ENCODE data around the gene OR2L13. TPM values are rescaled to one million over a fixed set of nuclear protein-coding genes. Genes with fewer than 3 reads are reported as not detected.
"Not testable (repeated sequence)": the region's sequence is repeated elsewhere in the genome, so short reads cannot be mapped to it uniquely, and the experiment has no call there.

Gene OR2L13
- total RNA-seq, 3 donors from 2014 or later = 0.19 TPM; not detected in 2

- no peak for TF ChIP-seq CTCF (IDR thresholded peaks at IDR 0.05)
- DNase-seq (no peak), ATAC-seq (no peak)
- no peaks in the 10 kb centered on the region for H3K36me3 ChIP-seq (ENCODE audit: low read depth)
- H3K4me1 ChIP-seq (ENCODE audit: low read depth) = no peaks in the 10 kb centered on the region
- no peak overlapping the region for H3K4me3 ChIP-seq
- intact Hi-C loops (cut with DNase I, micrococcal nuclease) = no loop called here
- peaks cover 31% of the 10 kb centered on the region for H3K9me3 ChIP-seq
Measured at GRCh38 chr1:248065071-248065470, 29.9 kb upstream of the OR2L13 start.

- H3K4me1 ChIP-seq (ENCODE audit: low read depth) = no peaks in the 10 kb centered on the region
- peaks cover 31% of the 10 kb centered on the region for H3K9me3 ChIP-seq
- intact Hi-C loops (cut with DNase I, micrococcal nuclease) = no loop called here
- H3K36me3 ChIP-seq (ENCODE audit: low read depth) = no peaks in the 10 kb centered on the region
- no peak for TF ChIP-seq CTCF (IDR thresholded peaks at IDR 0.05)
- ATAC-seq (no peak), DNase-seq (no peak)
- H3K4me3 ChIP-seq = no peak overlapping the region
Measured at GRCh38 chr1:248065604-248066003, 29.4 kb upstream of the OR2L13 start.

- H3K4me3 ChIP-seq; intact Hi-C loops (cut with DNase I, micrococcal nuclease); H3K36me3 ChIP-seq (ENCODE audit: low read depth); DNase-seq; H3K4me1 ChIP-seq (ENCODE audit: low read depth); ATAC-seq: not testable (repeated sequence)
- H3K9me3 ChIP-seq = peaks cover 34% of the 10 kb centered on the region
Measured at GRCh38 chr1:248083864-248084263, 11.1 kb upstream of the OR2L13 start.

- no peak for TF ChIP-seq CTCF (IDR thresholded peaks at IDR 0.05)
- DNase-seq (no peak), ATAC-seq (no peak)
- intact Hi-C loops (cut with DNase I, micrococcal nuclease) = no loop called here
- no peaks in the 10 kb centered on the region for H3K36me3 ChIP-seq (ENCODE audit: low read depth)
- H3K9me3 ChIP-seq = peaks cover 25% of the 10 kb centered on the region
- no peak overlapping the region for H3K4me3 ChIP-seq
- no peaks in the 10 kb centered on the region for H3K4me1 ChIP-seq (ENCODE audit: low read depth)
Measured at GRCh38 chr1:248098529-248098928, 3.5 kb downstream of the OR2L13 start.

GRCh38 chr1:248102847-248103246, 7.9 kb downstream of the OR2L13 start:
- Histone ChIP-seq H3K4me3 (no peak overlapping the region), H3K4me1 (ENCODE audit: low read depth) (no peaks in the 10 kb centered on the region), H3K36me3 (ENCODE audit: low read depth) (no peaks in the 10 kb centered on the region), H3K9me3 (peaks cover 38% of the 10 kb centered on the region)
- intact Hi-C loops (cut with DNase I, micrococcal nuclease) = no loop called here
- ATAC-seq (no peak), DNase-seq (no peak)
- no peak for TF ChIP-seq CTCF (IDR thresholded peaks at IDR 0.05)

GRCh38 chr1:248111157-248111556, 16.2 kb downstream of the OR2L13 start:
- Histone ChIP-seq H3K4me1 (ENCODE audit: low read depth) (no peaks in the 10 kb centered on the region), H3K36me3 (ENCODE audit: low read depth) (no peaks in the 10 kb centered on the region), H3K9me3 (peaks cover 66% of the 10 kb centered on the region), H3K4me3 (no peak overlapping the region)
- DNase-seq (no peak), ATAC-seq (no peak)
- TF ChIP-seq CTCF (IDR thresholded peaks at IDR 0.05) = no peak
- intact Hi-C loops (cut with DNase I, micrococcal nuclease) = no loop called here

Measured in mucosa of descending colon (tissue), 3 donors.